Measurements from ENCODE around the gene ACADL.
A peak's percentile ranks its signal among the peaks of the same experiment; 100 is the strongest.
"Not testable (repeated sequence)": the region's sequence is repeated elsewhere in the genome, so short reads cannot be mapped to it uniquely, and the experiment has no call there.

The ACADL gene

GRCh38 chr2:210199854-210200253 lies 25.4 kb downstream of the ACADL start:
- no peak for DNase-seq

GRCh38 chr2:210199186-210199765 lies 26.0 kb downstream of the ACADL start:
- peak; percentile 26 to 70 (median 51) for DNase-seq

- no peak for DNase-seq
These were observed 26.9 kb downstream of the ACADL start for GRCh38 chr2:210198326-210198725.

DNA sequence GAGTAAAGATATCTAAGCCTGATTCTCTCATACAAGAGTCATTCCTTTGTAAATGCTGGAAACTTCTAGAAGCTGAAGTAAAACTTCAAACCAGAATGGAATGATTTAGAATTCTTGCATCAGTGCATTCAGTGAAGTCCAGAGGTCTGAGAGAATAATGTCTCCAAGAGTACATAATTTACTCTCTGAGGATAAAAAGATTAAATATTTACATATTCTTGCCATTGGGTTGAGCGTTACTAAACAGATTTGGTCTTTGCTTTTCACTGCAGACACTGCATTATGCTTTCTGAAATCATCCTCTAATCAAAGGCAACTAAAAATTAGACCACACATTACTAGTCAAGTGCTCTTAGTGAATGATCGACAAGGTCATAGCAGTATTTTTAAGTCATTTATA lies 27.5 kb downstream of the ACADL start:
- DNase-seq = no peak

GRCh38 chr2:210195101-210195852 lies 30.0 kb downstream of the ACADL start:
- DNase-seq = peak; percentile 53 to 77 (median 75)

- DNase-seq = no peak
These were observed 34.9 kb downstream of the ACADL start for GRCh38 chr2:210190345-210190744.

- DNase-seq = no peak
These were observed 35.7 kb downstream of the ACADL start for GRCh38 chr2:210189452-210190138.

DNA sequence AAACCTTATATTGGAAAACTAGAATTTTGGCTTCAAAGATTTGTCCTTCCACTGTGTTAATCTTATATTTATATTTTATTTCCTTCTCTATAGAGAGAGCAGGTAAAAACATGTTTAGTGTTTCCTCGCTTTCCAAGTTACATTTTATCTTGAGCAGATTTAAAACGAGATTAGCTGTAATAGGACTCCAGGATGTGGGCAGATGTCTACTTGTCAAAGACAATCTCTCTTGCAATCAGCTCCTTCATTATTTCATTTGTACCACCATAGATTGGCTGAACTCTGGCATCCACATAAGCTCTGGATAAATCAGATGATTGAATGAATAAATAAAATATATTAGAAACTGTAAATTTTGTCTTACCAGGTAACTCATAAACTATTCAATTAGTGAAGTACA lies 36.5 kb downstream of the ACADL start:
- no peak for DNase-seq

DNA sequence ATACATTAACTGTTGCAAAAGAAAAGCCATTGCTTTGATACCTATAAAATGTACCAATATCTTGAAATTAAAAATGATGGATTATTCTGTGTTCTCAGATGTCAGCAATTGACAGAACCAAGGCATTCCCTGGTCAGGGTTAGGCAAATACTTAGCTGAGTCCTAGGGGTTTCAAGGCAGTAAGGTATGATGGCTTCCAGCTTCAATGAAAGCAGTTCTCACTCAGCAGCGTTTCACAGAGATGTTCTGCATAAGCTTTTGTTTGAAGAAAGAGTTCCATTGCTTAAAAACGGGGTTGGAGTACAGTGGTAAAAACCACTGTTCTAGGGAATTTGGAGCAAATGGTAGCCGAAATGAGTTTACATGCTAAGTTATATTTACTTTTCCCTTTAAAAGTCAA lies 37.1 kb downstream of the ACADL start:
- DNase-seq = no peak

- not testable (repeated sequence) for DNase-seq
These were observed 41.3 kb downstream of the ACADL start for GRCh38 chr2:210183936-210184335.

- DNase-seq = not testable (repeated sequence)
These were observed 43.6 kb downstream of the ACADL start for GRCh38 chr2:210181606-210182088.

DNA sequence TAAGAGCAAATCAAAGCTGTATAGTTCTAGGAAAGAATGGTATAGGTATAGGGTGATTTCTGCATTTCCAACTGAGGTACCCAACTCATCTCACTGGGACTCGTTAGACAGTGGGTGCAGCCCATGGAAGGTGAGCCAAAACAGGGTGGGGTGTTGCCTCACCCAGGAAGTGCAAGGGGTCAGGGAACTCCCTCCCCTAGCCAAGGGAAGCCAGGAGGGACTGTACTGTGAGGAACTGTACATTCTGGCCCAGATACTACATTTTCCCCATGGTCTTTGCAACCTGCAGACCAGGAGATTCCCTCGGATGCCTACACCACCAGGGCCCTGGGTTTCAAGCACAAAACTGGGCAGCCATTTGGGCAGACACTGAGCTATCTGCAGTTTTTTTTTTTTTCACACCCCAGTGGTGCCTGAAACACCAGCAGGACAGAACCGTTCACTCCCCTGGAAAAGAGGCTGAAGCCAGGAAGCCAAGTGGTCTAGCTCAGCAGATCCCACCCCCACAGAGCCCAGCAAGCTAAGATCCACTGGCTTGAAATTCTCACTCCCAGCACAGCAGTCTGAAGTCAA lies 44.1 kb downstream of the ACADL start:
- not testable (repeated sequence) for DNase-seq

DNA sequence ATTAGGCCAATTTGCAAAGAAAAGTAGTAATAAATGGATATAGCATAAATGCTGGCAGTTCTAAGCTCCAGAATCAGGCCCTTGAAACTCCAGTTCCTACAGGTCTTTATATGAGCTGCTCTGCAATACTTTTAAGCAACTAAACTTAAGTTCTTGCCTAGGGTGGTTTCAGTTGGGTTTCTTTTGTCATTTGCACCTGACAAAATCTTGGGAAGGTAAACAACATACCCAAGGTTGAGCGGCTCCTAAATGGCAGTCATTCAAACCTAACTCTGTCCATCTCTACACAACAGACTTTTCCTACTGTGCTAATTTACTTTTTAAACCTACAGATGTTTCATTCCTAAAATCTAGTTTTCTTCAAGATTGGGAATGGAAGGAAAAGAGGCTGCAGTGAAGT lies 44.8 kb downstream of the ACADL start:
- DNase-seq = no peak

GRCh38 chr2:210179351-210179990 lies 45.8 kb downstream of the ACADL start:
- no peak for DNase-seq

GRCh38 chr2:210177769-210178168 lies 47.5 kb downstream of the ACADL start:
- no peak for DNase-seq

- DNase-seq = not testable (repeated sequence)
These were observed 48.1 kb downstream of the ACADL start for GRCh38 chr2:210177115-210177514.

GRCh38 chr2:210174086-210174485 lies 51.2 kb downstream of the ACADL start:
- no peak for DNase-seq

DNA sequence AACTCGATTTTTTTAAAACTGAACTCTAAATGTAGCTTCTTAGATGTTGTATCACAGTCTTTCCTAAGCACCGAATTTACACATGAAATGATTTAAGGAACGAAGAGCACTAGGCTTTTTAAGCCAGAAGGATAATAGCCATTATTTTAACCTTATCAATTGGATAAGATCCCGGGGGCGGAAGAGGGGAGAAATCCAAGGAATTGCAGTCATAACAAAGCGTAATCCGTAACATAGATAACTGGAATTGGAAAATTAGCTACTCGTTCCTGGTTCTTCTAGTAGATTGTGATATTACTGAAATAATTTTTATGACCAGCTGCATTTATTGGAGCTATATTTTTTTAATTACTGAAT lies 53.0 kb downstream of the ACADL start:
- DNase-seq = no peak

GRCh38 chr2:210171309-210172218 lies 53.7 kb downstream of the ACADL start, which contains the start of gene KANSL1L:
TSS of gene KANSL1L (minus strand) at chr2:210171409. CDS start at chr2:210154582, 16,827 bp downstream.
- peak; percentile 98 to 100 (median 99) for DNase-seq

GRCh38 chr2:210170446-210171303 lies 54.6 kb downstream of the ACADL start:
- DNase-seq = peak; percentile 98 to 99 (median 99)

- DNase-seq = no peak
These were observed 55.1 kb downstream of the ACADL start for GRCh38 chr2:210170196-210170445.
